GM13976 (cell line): ENCODE results near the gene TMEM132D.

Experiments used
- DNase-seq: peaks from one replicate; pipeline ENCODE4 v3.0.0; 2012; ENCODE audit warnings: low spot score
- CTCF ChIP-seq: IDR thresholded peaks from 2 replicates; pipeline ENCODE4 v1.5.1; 2012; ENCODE audit warnings: borderline replicate concordance, mild to moderate bottlenecking; ENCODE audit not compliant: insufficient read depth; ENCODE audit errors: extremely low read depth, missing control alignments, control extremely low read depth
- in situ Hi-C: fragments of 300-500 bp; cut with MboI; formaldehyde crosslinking; loops from one replicate; pipeline ENCODE4 v1.12.0; 2022; ENCODE audit warnings: low sequenced_read_pairs, mixed read lengths, inconsistent platforms; ENCODE audit not compliant: unreplicated experiment

Gene TMEM132D

GRCh38 chr12:129893691-129894090, 10.1 kb downstream of the TMEM132D start:
- in situ Hi-C loops, result no loop called here
- TF ChIP-seq CTCF, result no peak
- no peak for DNase-seq

GRCh38 chr12:129887101-129887500, 16.7 kb downstream of the TMEM132D start:
- TF ChIP-seq CTCF, result no peak
- in situ Hi-C loops, result no loop called here
- DNase-seq, result no peak

- TF ChIP-seq CTCF, result no peak
- no peak for DNase-seq
- in situ Hi-C loops, result no loop called here
Observed at GRCh38 chr12:129886541-129886940, 17.3 kb downstream of the TMEM132D start.

GRCh38 chr12:129885287-129885686, 18.5 kb downstream of the TMEM132D start:
- TF ChIP-seq CTCF, result no peak
- in situ Hi-C loops, result no loop called here
- DNase-seq, result no peak

GRCh38 chr12:129877411-129877810, 26.4 kb downstream of the TMEM132D start:
- in situ Hi-C loops, result no loop called here
- no peak for TF ChIP-seq CTCF
- DNase-seq, result no peak

- no peak for TF ChIP-seq CTCF
- in situ Hi-C loops, result no loop called here
- no peak for DNase-seq
Observed at GRCh38 chr12:129873833-129874208, 30.0 kb downstream of the TMEM132D start.
